ENCODE data around the gene SPTBN5.

The SPTBN5 gene

DNA sequence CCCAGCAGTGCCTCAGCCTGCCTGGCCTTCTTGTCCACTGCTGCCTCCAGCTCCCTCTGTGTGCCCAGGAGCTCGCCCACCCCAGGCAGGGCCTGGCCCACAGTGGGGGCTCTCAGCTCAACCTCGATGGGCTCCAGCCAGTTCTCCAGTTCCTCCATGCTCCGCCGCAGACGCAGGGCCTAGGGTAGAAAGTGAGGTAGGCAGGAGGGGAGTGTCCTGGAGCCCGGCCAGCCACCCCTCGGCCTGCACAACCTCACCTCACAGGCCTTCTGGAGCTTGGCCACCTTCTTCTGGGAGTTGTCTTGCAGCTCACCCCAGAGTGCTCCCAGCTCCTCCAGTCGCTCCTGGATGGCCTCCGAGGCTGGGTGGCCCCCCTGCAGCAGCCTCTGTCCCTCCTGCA is 36.5 kb downstream of the SPTBN5 start:
- TF ChIP-seq EZH2phosphoT487 (IDR thresholded peaks at IDR 0.05; ENCODE audit: borderline replicate concordance), result no peak
- TF ChIP-seq, protein P1, sequence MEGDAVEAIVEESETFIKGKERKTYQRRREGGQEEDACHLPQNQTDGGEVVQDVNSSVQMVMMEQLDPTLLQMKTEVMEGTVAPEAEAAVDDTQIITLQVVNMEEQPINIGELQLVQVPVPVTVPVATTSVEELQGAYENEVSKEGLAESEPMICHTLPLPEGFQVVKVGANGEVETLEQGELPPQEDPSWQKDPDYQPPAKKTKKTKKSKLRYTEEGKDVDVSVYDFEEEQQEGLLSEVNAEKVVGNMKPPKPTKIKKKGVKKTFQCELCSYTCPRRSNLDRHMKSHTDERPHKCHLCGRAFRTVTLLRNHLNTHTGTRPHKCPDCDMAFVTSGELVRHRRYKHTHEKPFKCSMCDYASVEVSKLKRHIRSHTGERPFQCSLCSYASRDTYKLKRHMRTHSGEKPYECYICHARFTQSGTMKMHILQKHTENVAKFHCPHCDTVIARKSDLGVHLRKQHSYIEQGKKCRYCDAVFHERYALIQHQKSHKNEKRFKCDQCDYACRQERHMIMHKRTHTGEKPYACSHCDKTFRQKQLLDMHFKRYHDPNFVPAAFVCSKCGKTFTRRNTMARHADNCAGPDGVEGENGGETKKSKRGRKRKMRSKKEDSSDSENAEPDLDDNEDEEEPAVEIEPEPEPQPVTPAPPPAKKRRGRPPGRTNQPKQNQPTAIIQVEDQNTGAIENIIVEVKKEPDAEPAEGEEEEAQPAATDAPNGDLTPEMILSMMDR (conservative IDR thresholded peaks at IDR 0.05; ENCODE audit: low read length), result no peak
- Histone ChIP-seq H3F3A (ENCODE audit: low read depth) (no peaks in the 10 kb centered on the region), H4K20me1 (ENCODE audit: insufficient read depth, low read length, poor library complexity, severe bottlenecking) (no peaks in the 10 kb centered on the region), H3K9me2 (replicated peaks; ENCODE audit: low read depth, low read length) (no peaks in the 10 kb centered on the region), H3K4me1 (ENCODE audit: insufficient read depth, low read length, poor library complexity, severe bottlenecking) (peaks cover 11% of the 10 kb centered on the region), H3K27me3 (ENCODE audit: insufficient read depth, low read length, poor library complexity, severe bottlenecking) (no peaks in the 10 kb centered on the region), H2AFZ (ENCODE audit: low read length) (no peak overlapping the region), H3K9me3 (ENCODE audit: insufficient read depth, low read depth, low read length) (no peaks in the 10 kb centered on the region), H3K79me2 (ENCODE audit: insufficient read depth, low read length) (no peaks in the 10 kb centered on the region), H3K9ac (ENCODE audit: low read depth, low read length, poor library complexity, severe bottlenecking) (no peak overlapping the region), H3K4me2 (ENCODE audit: low read depth, low read length, poor library complexity, severe bottlenecking) (no peak overlapping the region), H3K36me3 (ENCODE audit: insufficient read depth, low read length) (no peaks in the 10 kb centered on the region), H3K4me3 (ENCODE audit: low read length, poor library complexity, severe bottlenecking) (no peak overlapping the region)

DNA sequence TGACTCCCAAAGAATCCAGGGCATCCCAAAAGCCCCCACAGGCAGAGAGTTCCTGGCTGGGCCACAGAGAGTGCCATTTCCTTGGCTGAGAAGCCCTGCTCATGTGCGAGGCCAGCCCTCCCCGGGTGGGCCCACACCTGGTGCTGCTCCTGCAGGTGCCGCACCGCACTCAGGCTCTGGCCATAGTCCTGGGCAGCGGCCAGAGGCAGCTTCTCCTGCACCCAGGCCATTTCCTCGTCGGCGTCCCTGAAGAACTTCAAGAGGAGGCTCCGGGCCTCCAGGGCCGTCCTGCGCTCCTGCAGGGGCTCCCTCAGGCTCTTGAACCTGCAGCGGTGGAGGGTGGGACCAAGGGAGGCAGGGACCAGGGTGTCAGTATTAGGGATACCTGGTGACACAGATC is 37.1 kb downstream of the SPTBN5 start:
- H3K4me1 ChIP-seq (ENCODE audit: insufficient read depth, low read length, poor library complexity, severe bottlenecking), result peaks cover 11% of the 10 kb centered on the region
- no peaks in the 10 kb centered on the region for H3K79me2 ChIP-seq (ENCODE audit: insufficient read depth, low read length)
- no peaks in the 10 kb centered on the region for H3K9me3 ChIP-seq (ENCODE audit: insufficient read depth, low read depth, low read length)
- no peaks in the 10 kb centered on the region for H3K9me2 ChIP-seq (replicated peaks; ENCODE audit: low read depth, low read length)
- TF ChIP-seq, protein P1 (conservative IDR thresholded peaks at IDR 0.05; ENCODE audit: low read length), result no peak
- no peak for TF ChIP-seq EZH2phosphoT487 (IDR thresholded peaks at IDR 0.05; ENCODE audit: borderline replicate concordance)
- H3K27me3 ChIP-seq (ENCODE audit: insufficient read depth, low read length, poor library complexity, severe bottlenecking), result no peaks in the 10 kb centered on the region
- no peaks in the 10 kb centered on the region for H4K20me1 ChIP-seq (ENCODE audit: insufficient read depth, low read length, poor library complexity, severe bottlenecking)
- no peak overlapping the region for H2AFZ ChIP-seq (ENCODE audit: low read length)
- no peak overlapping the region for H3K9ac ChIP-seq (ENCODE audit: low read depth, low read length, poor library complexity, severe bottlenecking)
- no peak overlapping the region for H3K4me3 ChIP-seq (ENCODE audit: low read length, poor library complexity, severe bottlenecking)
- H3K36me3 ChIP-seq (ENCODE audit: insufficient read depth, low read length), result no peaks in the 10 kb centered on the region
- no peaks in the 10 kb centered on the region for H3F3A ChIP-seq (ENCODE audit: low read depth)
- no peak overlapping the region for H3K4me2 ChIP-seq (ENCODE audit: low read depth, low read length, poor library complexity, severe bottlenecking)

DNA sequence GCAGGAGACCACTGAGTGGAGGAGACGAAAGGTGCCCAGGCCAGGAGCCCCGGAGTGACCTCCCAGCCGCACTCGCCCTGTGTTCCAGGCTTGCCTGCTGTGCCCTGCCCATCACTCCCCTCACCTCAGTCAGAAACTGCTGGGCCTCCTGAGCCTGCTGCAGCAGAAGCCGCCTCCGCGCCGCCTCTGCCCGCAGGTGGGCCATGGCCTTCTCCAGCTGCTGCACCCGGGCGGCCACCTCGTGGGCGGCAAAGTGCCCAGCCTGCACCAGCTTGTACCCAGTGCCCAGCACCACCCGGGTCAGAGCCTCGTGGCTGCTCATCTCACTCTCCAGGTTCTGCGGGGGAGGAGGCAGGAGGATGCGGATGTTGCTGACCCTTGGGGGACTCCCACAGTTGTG is 37.6 kb downstream of the SPTBN5 start:
- Histone ChIP-seq H3K4me2 (ENCODE audit: low read depth, low read length, poor library complexity, severe bottlenecking) (no peak overlapping the region), H3K4me3 (ENCODE audit: low read length, poor library complexity, severe bottlenecking) (no peak overlapping the region), H3K9me2 (replicated peaks; ENCODE audit: low read depth, low read length) (no peaks in the 10 kb centered on the region), H3K4me1 (ENCODE audit: insufficient read depth, low read length, poor library complexity, severe bottlenecking) (peaks cover 11% of the 10 kb centered on the region), H3K9me3 (ENCODE audit: insufficient read depth, low read depth, low read length) (no peaks in the 10 kb centered on the region), H3F3A (ENCODE audit: low read depth) (no peaks in the 10 kb centered on the region), H3K36me3 (ENCODE audit: insufficient read depth, low read length) (no peaks in the 10 kb centered on the region), H3K9ac (ENCODE audit: low read depth, low read length, poor library complexity, severe bottlenecking) (no peak overlapping the region), H3K27me3 (ENCODE audit: insufficient read depth, low read length, poor library complexity, severe bottlenecking) (no peaks in the 10 kb centered on the region), H2AFZ (ENCODE audit: low read length) (no peak overlapping the region), H4K20me1 (ENCODE audit: insufficient read depth, low read length, poor library complexity, severe bottlenecking) (no peaks in the 10 kb centered on the region), H3K79me2 (ENCODE audit: insufficient read depth, low read length) (no peaks in the 10 kb centered on the region)
- TF ChIP-seq, protein P1 (conservative IDR thresholded peaks at IDR 0.05; ENCODE audit: low read length), result no peak
- no peak for TF ChIP-seq EZH2phosphoT487 (IDR thresholded peaks at IDR 0.05; ENCODE audit: borderline replicate concordance)

Measured in Loucy (cell line).